NCI-H2196 (cell line): ENCODE measurements around the gene SGSM1.
"Not testable (repeated sequence)": the region's sequence is repeated elsewhere in the genome, so short reads cannot be mapped to it uniquely, and the experiment has no call there.

Experiments used
- DNase-seq: peaks from one replicate; lab custom pipeline; 2025; ENCODE audit not compliant: unreplicated experiment; lab: John Stamatoyannopoulos, UW

The SGSM1 gene

GRCh38 chr22:24837517-24837916 is 31.5 kb downstream of the SGSM1 start:
- DNase-seq, result not testable (repeated sequence)

GRCh38 chr22:24841261-24841660 is 35.2 kb downstream of the SGSM1 start:
- peak; percentile 1 for DNase-seq

GRCh38 chr22:24843048-24843447 is 37.0 kb downstream of the SGSM1 start:
- DNase-seq, result no peak

- no peak for DNase-seq
Measured at GRCh38 chr22:24845041-24845898, 39.3 kb downstream of the SGSM1 start.

- no peak for DNase-seq
Measured at GRCh38 chr22:24847490-24847889, 41.5 kb downstream of the SGSM1 start.

- no peak for DNase-seq
Measured at GRCh38 chr22:24848559-24849168, 42.7 kb downstream of the SGSM1 start.

- DNase-seq, result no peak
Measured at GRCh38 chr22:24855794-24856193, 49.8 kb downstream of the SGSM1 start.

GRCh38 chr22:24857576-24857975 is 51.6 kb downstream of the SGSM1 start:
- DNase-seq, result no peak

- no peak for DNase-seq
Measured at GRCh38 chr22:24859587-24859986, 53.6 kb downstream of the SGSM1 start.

- DNase-seq, result no peak
Measured at GRCh38 chr22:24865508-24865907, 59.5 kb downstream of the SGSM1 start.

- no peak for DNase-seq
Measured at GRCh38 chr22:24867323-24868022, 61.5 kb downstream of the SGSM1 start.

GRCh38 chr22:24868979-24869378 is 63.0 kb downstream of the SGSM1 start:
- no peak for DNase-seq

- no peak for DNase-seq
Measured at GRCh38 chr22:24871611-24872205, 65.7 kb downstream of the SGSM1 start.

- no peak for DNase-seq
Measured at GRCh38 chr22:24873226-24873625, 67.2 kb downstream of the SGSM1 start.

GRCh38 chr22:24875862-24876506 is 70.0 kb downstream of the SGSM1 start:
- DNase-seq, result no peak

GRCh38 chr22:24876700-24877099 is 70.7 kb downstream of the SGSM1 start:
- no peak for DNase-seq

- no peak for DNase-seq
Measured at GRCh38 chr22:24878969-24879368, 73.0 kb downstream of the SGSM1 start.

- DNase-seq, result no peak
Measured at GRCh38 chr22:24883432-24883831, 77.4 kb downstream of the SGSM1 start.

- no peak for DNase-seq
Measured at GRCh38 chr22:24887260-24887659, 81.2 kb downstream of the SGSM1 start.

- DNase-seq, result no peak
Measured at GRCh38 chr22:24893341-24894070, 87.5 kb downstream of the SGSM1 start.
